Gastrocnemius medialis (tissue), 4 donors: ENCODE data around the gene KLLN. TPM values are rescaled to one million over a fixed set of nuclear protein-coding genes. Genes with fewer than 3 reads are reported as not detected.
"Not testable (repeated sequence)": the region's sequence is repeated elsewhere in the genome, so short reads cannot be mapped to it uniquely, and the experiment has no call there.

Experiments
- ATAC-seq, 2 donors: fragments of 150-250 bp; one replicate each; pipeline ENCODE4 v1.9.1; 2016
- DNase-seq, 2 donors: peaks; one replicate each; pipeline ENCODE4 v3.0.0-alpha.2; 2019
- H3K27ac ChIP-seq, 4 donors: fragments of 200-600 bp; sonication (generic); 1 replicate in 1 of 4; 2 replicates in 3 of 4; pipeline ENCODE4 v1.5.1; 2016 to 2018; ENCODE audit warnings: mild to moderate bottlenecking in 2 of 4, moderate library complexity in 1 of 4
- H3K27me3 ChIP-seq, 3 donors: fragments of 200-600 bp; sonication (generic) in 2 of 3; 1 replicate in 1 of 3; 2 replicates in 2 of 3; pipeline versions ENCODE4 v1.5.1 to v1.6.0; 2016 to 2019; ENCODE audit warnings: mild to moderate bottlenecking in 1 of 3, moderate library complexity in 1 of 3
- H3K36me3 ChIP-seq, 2 donors: fragments of 200-600 bp; sonication (generic) in 1 of 2; one replicate each; pipeline ENCODE4 v1.5.1; 2017 to 2018
- H3K4me1 ChIP-seq, 2 donors: fragments of 200-600 bp; sonication (generic) in 1 of 2; one replicate each; pipeline ENCODE4 v1.5.1; 2016 to 2017; ENCODE audit warnings: mild to moderate bottlenecking in 2 of 2
- H3K4me3 ChIP-seq, 4 donors: fragments of 200-600 bp; sonication (generic) in 3 of 4; 1 replicate in 1 of 4; 2 replicates in 3 of 4; pipeline ENCODE4 v1.5.1; 2016 to 2019; ENCODE audit warnings: mild to moderate bottlenecking in 2 of 4
- H3K9me3 ChIP-seq, 3 donors: fragments of 200-600 bp; sonication (generic) in 2 of 3; 1 replicate in 1 of 3; 2 replicates in 2 of 3; pipeline ENCODE4 v1.5.1; 2016 to 2019
- CTCF ChIP-seq, 5 experiments: fragments of 450-650 bp in 3 of 5; fragments of 200-600 bp in 2 of 5; sonication (generic) in 2 of 5; IDR thresholded peaks in 4 of 5; conservative IDR thresholded peaks in 1 of 5; 1 replicate in 4 of 5; 2 replicates in 1 of 5; pipeline ENCODE4 v1.5.1; 2016 to 2019; ENCODE audit warnings: antibody characterized with exemption in 5 of 5, mild to moderate bottlenecking in 3 of 5, moderate library complexity in 3 of 5
- POLR2A ChIP-seq, 2 donors: fragments of 450-650 bp; IDR thresholded peaks; one replicate each; pipeline ENCODE4 v1.6.1; 2017; ENCODE audit warnings: antibody characterized with exemption in 2 of 2, mild to moderate bottlenecking in 2 of 2, moderate library complexity in 2 of 2
- in situ Hi-C, 4 donors: fragments of 200-750 bp; cut with MboI; loops; one replicate each; pipeline versions ENCODE4 v1.15.0 to v1.8.0; 2017; ENCODE audit warnings: low sequenced_read_pairs in 4 of 4
- intact Hi-C: fragments of 100-400 bp; cut with DNase I; formaldehyde crosslinking; loops from one replicate; pipeline ENCODE4 v1.15.1; 2023; ENCODE audit warnings: low total_unique reads
- total RNA-seq, 4 donors: library from RNA; depleted of rRNA; stranded (reverse); fragments of >200 nt; gene quantifications; one replicate each; pipeline versions ENCODE4 v1.1.0 to v1.2.3, GENCODE V29; 2016

The KLLN gene
- total RNA-seq, 4 donors from 2014 or later, result 0.10 to 0.39 (median 0.22) TPM

- ATAC-seq (no peak), DNase-seq (no peak)
- Histone ChIP-seq H3K27me3 (no peaks in the 10 kb centered on the region), H3K36me3 (no peaks in the 10 kb centered on the region), H3K9me3 (no peaks in the 10 kb centered on the region), H3K27ac (no peak overlapping the region), H3K4me1 (no peaks in the 10 kb centered on the region), H3K4me3 (no peak overlapping the region)
- intact Hi-C loops (no loop called here), in situ Hi-C loops (loop anchor here in 1 of 4 donors (25.0 kb wide), 1 partner anchor 732 kb away; no protein-coding TSS in a partner anchor)
- TF ChIP-seq CTCF (IDR thresholded peaks at IDR 0.05 in 4 of 5, conservative IDR thresholded peaks at IDR 0.05 in 1 of 5) (no peak), POLR2A (IDR thresholded peaks at IDR 0.05) (no peak)
These were observed 33.2 kb downstream of the KLLN start for GRCh38 chr10:87829986-87830729.

GRCh38 chr10:87829051-87829450 lies 34.3 kb downstream of the KLLN start:
- H3K27ac ChIP-seq, DNase-seq, H3K4me1 ChIP-seq, intact Hi-C loops, H3K9me3 ChIP-seq, H3K36me3 ChIP-seq, H3K27me3 ChIP-seq, H3K4me3 ChIP-seq, ATAC-seq: not testable (repeated sequence)
- in situ Hi-C loops, result loop anchor here in 1 of 4 donors (25.0 kb wide), 1 partner anchor 733 kb away; no protein-coding TSS in a partner anchor

GRCh38 chr10:87827681-87828080 lies 35.7 kb downstream of the KLLN start:
- DNase-seq (no peak), ATAC-seq (no peak)
- Histone ChIP-seq H3K27me3 (no peaks in the 10 kb centered on the region), H3K4me3 (no peak overlapping the region), H3K4me1 (no peaks in the 10 kb centered on the region), H3K36me3 (no peaks in the 10 kb centered on the region), H3K9me3 (no peaks in the 10 kb centered on the region), H3K27ac (no peak overlapping the region)
- intact Hi-C loops (no loop called here), in situ Hi-C loops (loop anchor here in 1 of 4 donors (25.0 kb wide), 1 partner anchor 735 kb away; no protein-coding TSS in a partner anchor)
- TF ChIP-seq CTCF (IDR thresholded peaks at IDR 0.05 in 4 of 5, conservative IDR thresholded peaks at IDR 0.05 in 1 of 5) (no peak), POLR2A (IDR thresholded peaks at IDR 0.05) (no peak)

DNA sequence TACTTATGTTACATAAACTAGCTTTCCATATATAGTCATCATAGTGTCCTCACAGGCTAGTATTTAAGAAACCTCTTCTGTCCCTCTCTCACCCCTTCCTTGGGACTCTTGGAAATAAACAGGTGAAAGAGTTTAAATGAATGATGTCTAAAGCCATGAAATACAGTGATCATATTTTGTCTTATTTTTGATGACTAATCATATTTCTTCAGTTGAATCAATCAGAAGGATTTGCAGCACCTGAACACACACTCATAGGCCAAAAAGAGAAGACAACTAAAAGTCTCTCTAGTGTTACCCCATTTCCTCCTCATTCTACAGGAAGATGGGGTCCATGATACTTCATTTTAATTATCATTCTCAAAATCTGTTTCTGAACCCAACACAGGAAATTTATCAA lies 36.7 kb downstream of the KLLN start:
- no peaks in the 10 kb centered on the region for H3K4me1 ChIP-seq
- TF ChIP-seq POLR2A (IDR thresholded peaks at IDR 0.05), result no peak
- no peak for TF ChIP-seq CTCF (IDR thresholded peaks at IDR 0.05 in 4 of 5, conservative IDR thresholded peaks at IDR 0.05 in 1 of 5)
- H3K27ac ChIP-seq, result no peak overlapping the region
- no peaks in the 10 kb centered on the region for H3K9me3 ChIP-seq
- in situ Hi-C loops, result loop anchor here in 1 of 4 donors (25.0 kb wide), 1 partner anchor 736 kb away; no protein-coding TSS in a partner anchor
- no peaks in the 10 kb centered on the region for H3K36me3 ChIP-seq
- no peaks in the 10 kb centered on the region for H3K27me3 ChIP-seq
- intact Hi-C loops, result no loop called here
- ATAC-seq (no peak), DNase-seq (no peak)
- no peak overlapping the region for H3K4me3 ChIP-seq

GRCh38 chr10:87819289-87819585 lies 44.1 kb downstream of the KLLN start:
- ATAC-seq (no peak), DNase-seq (no peak)
- Histone ChIP-seq H3K36me3 (no peaks in the 10 kb centered on the region), H3K27me3 (no peaks in the 10 kb centered on the region), H3K27ac (no peak overlapping the region), H3K4me3 (no peak overlapping the region), H3K9me3 (no peaks in the 10 kb centered on the region), H3K4me1 (peaks cover 26 to 36% of the 10 kb centered on the region in 2 donors)
- in situ Hi-C loops, result no loop called here
- TF ChIP-seq POLR2A (IDR thresholded peaks at IDR 0.05) (no peak), CTCF (IDR thresholded peaks at IDR 0.05 in 4 of 5, conservative IDR thresholded peaks at IDR 0.05 in 1 of 5) (no peak)
- intact Hi-C loops, result no loop called here
